Esophagus squamous epithelium (tissue), 5 donors: ENCODE measurements around the gene FDX1. TPM values are rescaled to one million over a fixed set of nuclear protein-coding genes. Genes with fewer than 3 reads are reported as not detected.
"Not testable (repeated sequence)": the region's sequence is repeated elsewhere in the genome, so short reads cannot be mapped to it uniquely, and the experiment has no call there.

Experiments
- DNase-seq: peaks from one replicate; lab custom pipeline; 2025; lab: John Stamatoyannopoulos, UW
- H3K27ac ChIP-seq, 4 donors: fragments of 200-600 bp; sonication (generic); one replicate each; pipeline ENCODE4 v1.5.1; 2016 to 2019; ENCODE audit warnings: mild to moderate bottlenecking in 1 of 4
- H3K27me3 ChIP-seq, 4 donors: fragments of 200-600 bp; sonication (generic); 1 replicate in 3 of 4; 2 replicates in 1 of 4; pipeline versions ENCODE4 v1.5.1 to v1.6.0; 2017 to 2021; ENCODE audit warnings: antibody characterized with exemption in 1 of 4
- H3K36me3 ChIP-seq, 3 donors: fragments of 200-600 bp; sonication (generic); one replicate each; pipeline ENCODE4 v1.5.1; 2016 to 2019
- H3K4me1 ChIP-seq, 3 donors: fragments of 200-600 bp; sonication (generic); one replicate each; pipeline ENCODE4 v1.5.1; 2017 to 2019
- H3K4me3 ChIP-seq, 4 donors: fragments of 200-600 bp; sonication (generic); 1 replicate in 3 of 4; 2 replicates in 1 of 4; pipeline ENCODE4 v1.5.1; 2016 to 2019; ENCODE audit warnings: mild to moderate bottlenecking in 2 of 4, moderate library complexity in 1 of 4
- H3K9me3 ChIP-seq, 3 donors: fragments of 200-600 bp; sonication (generic); one replicate each; pipeline ENCODE4 v1.5.1; 2016 to 2019
- POLR2A ChIP-seq, 4 donors: fragments of 450-650 bp; IDR thresholded peaks; one replicate each; pipeline ENCODE4 v1.6.1; 2017; ENCODE audit warnings: antibody characterized with exemption in 4 of 4, mild to moderate bottlenecking in 4 of 4, moderate library complexity in 3 of 4
- WGBS, 2 donors: methylation state at CpG; one replicate each; pipeline ENCODE4 v1.1.5; 2018; 5-methylcytosine and 5-hydroxymethylcytosine counted together
- intact Hi-C: fragments of 100-400 bp; cut with DNase I; formaldehyde crosslinking; loops from one replicate; pipeline ENCODE4 v1.15.0; 2022
- total RNA-seq, 4 donors: library from RNA; depleted of rRNA; stranded (reverse); fragments of >200 nt; gene quantifications; one replicate each; pipeline ENCODE4 v1.1.0, GENCODE V29; 2016
- TF ChIP-seq, protein P1 (sequence below), 6 experiments: fragments of 450-650 bp in 4 of 6; fragments of 200-600 bp in 2 of 6; sonication (generic) in 2 of 6; IDR thresholded peaks; one replicate each; pipeline ENCODE4 v1.5.1; 2016 to 2019; ENCODE audit warnings: antibody characterized with exemption in 6 of 6, mild to moderate bottlenecking in 4 of 6, moderate library complexity in 4 of 6
- donor health status: DM: yes; HTN: yes; CAD: no.

Gene FDX1, protein sequence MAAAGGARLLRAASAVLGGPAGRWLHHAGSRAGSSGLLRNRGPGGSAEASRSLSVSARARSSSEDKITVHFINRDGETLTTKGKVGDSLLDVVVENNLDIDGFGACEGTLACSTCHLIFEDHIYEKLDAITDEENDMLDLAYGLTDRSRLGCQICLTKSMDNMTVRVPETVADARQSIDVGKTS
- 10 to 100 TPM; 13.7 to 22.2 (median 17.5) TPM for total RNA-seq

DNA sequence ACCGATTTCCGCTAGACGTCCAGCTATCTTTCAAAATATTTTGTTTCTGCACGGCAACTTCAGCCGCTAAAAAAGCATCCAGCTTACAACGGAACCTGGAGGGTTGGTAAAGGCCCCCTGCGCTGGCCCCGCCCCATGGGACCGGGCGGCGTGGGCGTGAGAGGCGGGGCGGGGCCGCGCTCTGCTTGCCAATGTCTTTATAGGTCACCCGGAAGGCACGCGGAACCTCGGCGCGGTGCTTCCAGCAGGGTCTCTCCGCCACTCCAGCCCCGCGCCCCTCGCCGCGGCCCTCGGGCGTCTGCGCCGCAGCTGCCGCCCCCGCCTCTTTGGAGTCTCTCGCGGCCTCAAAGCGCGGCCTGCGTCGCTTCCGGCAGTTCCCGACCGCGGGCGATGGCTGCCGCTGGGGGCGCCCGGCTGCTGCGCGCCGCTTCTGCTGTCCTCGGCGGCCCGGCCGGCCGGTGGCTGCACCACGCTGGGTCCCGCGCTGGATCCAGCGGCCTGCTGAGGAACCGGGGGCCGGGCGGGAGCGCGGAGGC is at the start of gene FDX1:
Gene FDX1, plus strand, starts transcription at position 218 of the 536 bp plus-strand sequence. Its CDS starts 173 bp downstream, at position 391.
- TF ChIP-seq, protein P1, sequence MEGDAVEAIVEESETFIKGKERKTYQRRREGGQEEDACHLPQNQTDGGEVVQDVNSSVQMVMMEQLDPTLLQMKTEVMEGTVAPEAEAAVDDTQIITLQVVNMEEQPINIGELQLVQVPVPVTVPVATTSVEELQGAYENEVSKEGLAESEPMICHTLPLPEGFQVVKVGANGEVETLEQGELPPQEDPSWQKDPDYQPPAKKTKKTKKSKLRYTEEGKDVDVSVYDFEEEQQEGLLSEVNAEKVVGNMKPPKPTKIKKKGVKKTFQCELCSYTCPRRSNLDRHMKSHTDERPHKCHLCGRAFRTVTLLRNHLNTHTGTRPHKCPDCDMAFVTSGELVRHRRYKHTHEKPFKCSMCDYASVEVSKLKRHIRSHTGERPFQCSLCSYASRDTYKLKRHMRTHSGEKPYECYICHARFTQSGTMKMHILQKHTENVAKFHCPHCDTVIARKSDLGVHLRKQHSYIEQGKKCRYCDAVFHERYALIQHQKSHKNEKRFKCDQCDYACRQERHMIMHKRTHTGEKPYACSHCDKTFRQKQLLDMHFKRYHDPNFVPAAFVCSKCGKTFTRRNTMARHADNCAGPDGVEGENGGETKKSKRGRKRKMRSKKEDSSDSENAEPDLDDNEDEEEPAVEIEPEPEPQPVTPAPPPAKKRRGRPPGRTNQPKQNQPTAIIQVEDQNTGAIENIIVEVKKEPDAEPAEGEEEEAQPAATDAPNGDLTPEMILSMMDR (IDR thresholded peaks at IDR 0.05): peak; percentile 25 to 88 (median 68)
- peak in 2 of 4 donors; percentile 70 to 74 for TF ChIP-seq POLR2A (IDR thresholded peaks at IDR 0.05)
- intact Hi-C loops: loop anchor here (5.0 kb wide), 1 partner anchor 232 kb away; no protein-coding TSS in a partner anchor
- peak within 1 kb of the TSS; percentile 75 to 90 (median 84) for H3K4me3 ChIP-seq
- no peaks in the 10 kb centered on the region for H3K27me3 ChIP-seq
- H3K4me1 ChIP-seq: peaks cover 14 to 50% (median 19%) of the 10 kb centered on the region in 3 donors
- DNase-seq: no peak
- 0 to 2% methylated on average over 6 to 16 of the region's 65 CpGs for WGBS, 2 donors
- H3K9me3 ChIP-seq: no peaks in the 10 kb centered on the region
- H3K27ac ChIP-seq: peak within 1 kb of the TSS; percentile 93 to 96 (median 94)
- H3K36me3 ChIP-seq: no peaks in the 10 kb centered on the region

DNA sequence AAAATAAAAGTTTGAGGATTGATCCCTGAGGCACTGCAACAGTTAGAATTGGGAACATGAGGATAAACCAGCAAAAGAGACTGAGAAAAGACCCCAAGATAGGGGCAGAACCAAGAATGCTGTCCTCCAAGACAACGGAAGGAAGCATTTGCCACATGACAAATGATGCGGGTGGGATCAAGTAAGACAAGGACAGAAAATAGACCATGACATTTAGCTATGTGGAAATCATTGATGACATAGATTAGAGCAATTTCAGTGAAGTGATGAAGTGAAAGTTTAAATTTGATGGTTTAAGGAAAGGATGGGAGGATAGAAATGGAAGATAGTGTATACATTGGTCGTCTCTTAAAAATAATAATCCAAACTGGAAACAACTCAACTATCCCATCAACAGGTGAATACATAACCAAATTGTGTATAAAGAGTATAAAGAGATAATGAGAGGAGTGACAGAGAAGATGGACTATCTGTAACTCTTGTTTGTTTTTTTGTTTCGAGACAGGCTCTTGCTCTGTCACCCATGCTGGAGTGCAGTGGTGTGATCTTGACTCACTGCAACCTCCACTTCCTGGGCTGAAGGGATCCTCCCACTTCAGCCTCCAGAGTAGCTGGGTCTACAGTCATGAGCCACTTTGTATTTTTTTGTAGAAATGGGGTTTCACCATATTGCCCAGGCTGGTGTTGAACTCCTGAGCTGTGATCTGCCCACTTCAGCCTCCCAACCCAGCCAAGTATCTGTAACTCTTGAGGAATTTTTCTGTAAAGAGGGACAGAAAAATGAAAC is 48.7 kb upstream of the FDX1 start:
- DNase-seq: no peak
- Histone ChIP-seq H3K4me1 (peaks cover 0 to 14% (median 8%) of the 10 kb centered on the region in 3 donors), H3K36me3 (no peaks in the 10 kb centered on the region), H3K4me3 (no peak overlapping the region), H3K9me3 (no peaks in the 10 kb centered on the region), H3K27ac (no peak overlapping the region), H3K27me3 (no peaks in the 10 kb centered on the region)
- intact Hi-C loops: no loop called here
- WGBS, 2 donors: 83 to 86% methylated on average over 4 of the region's 4 CpGs
- no peak for TF ChIP-seq POLR2A (IDR thresholded peaks at IDR 0.05)
- TF ChIP-seq, protein P1 (IDR thresholded peaks at IDR 0.05): no peak

DNA sequence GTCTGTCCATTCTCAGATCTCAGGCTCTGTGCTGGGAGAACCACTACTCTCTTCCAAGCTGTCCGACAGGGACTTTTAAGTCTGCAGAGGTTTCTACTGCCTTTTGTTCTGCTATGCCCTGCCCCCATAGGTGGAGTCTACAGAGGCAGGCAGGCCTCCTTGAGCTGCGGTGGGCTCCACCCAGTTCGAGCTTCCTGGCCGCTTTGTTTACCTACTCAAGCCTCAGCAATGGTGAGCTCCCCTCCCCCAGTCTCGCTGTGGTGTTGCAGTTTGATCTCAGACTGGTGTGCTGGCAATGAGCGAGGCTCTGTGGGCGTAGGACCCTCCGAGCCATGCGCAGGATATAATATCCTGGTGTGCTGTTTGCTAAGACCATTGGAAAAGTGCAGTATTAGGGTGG is 41.5 kb upstream of the FDX1 start:
- intact Hi-C loops, H3K4me1 ChIP-seq, H3K27me3 ChIP-seq, DNase-seq, H3K36me3 ChIP-seq, H3K9me3 ChIP-seq, H3K27ac ChIP-seq, H3K4me3 ChIP-seq: not testable (repeated sequence)
- 52 to 71% methylated on average over 4 to 8 of the region's 9 CpGs for WGBS, 2 donors

DNA sequence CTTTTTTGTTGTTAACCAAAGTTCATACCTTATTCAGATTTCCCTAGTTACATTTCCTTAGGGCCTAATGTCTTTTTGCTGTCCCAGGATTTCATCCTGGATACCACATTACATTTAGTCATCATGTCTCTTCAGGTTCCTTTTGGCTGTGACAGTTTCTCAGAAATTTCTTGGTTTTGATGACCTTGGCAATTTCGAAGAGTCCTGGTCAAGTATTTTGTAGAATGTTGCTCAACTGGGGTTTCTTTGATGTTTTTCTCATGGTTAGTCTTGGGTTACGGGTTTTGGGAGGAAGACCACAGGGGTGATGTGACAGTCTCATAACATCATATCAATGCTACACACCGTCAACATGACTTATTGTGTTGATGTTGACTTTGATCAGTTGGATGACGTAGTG is 39.8 kb upstream of the FDX1 start:
- no peak overlapping the region for H3K27ac ChIP-seq
- no peaks in the 10 kb centered on the region for H3K4me1 ChIP-seq
- no peak overlapping the region for H3K4me3 ChIP-seq
- intact Hi-C loops: no loop called here
- TF ChIP-seq, protein P1 (IDR thresholded peaks at IDR 0.05): no peak
- no peak for TF ChIP-seq POLR2A (IDR thresholded peaks at IDR 0.05)
- DNase-seq: no peak
- no peaks in the 10 kb centered on the region for H3K36me3 ChIP-seq
- WGBS, 2 donors: 74 to 77% methylated on average over 4 of the region's 4 CpGs
- no peaks in the 10 kb centered on the region for H3K9me3 ChIP-seq
- no peaks in the 10 kb centered on the region for H3K27me3 ChIP-seq

DNA sequence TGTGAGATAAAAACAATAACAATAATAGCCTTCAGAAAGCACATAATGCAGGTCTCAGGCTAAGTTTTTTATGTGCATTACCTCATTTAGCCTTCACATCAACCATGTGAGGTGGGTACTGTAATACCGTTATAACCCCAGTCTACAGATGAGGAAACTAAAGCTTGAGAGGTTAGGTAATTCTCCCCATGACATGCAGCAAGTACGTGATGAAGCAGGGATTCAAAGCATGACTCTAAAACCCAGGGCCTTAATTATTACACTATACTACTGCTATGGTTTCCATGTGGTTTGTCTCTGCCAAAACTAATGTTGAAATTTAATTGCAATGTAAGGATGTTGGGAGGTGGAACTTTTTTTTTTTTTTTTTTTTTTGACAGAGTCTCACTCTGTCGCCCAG is 37.7 kb upstream of the FDX1 start:
- intact Hi-C loops: no loop called here
- H3K27me3 ChIP-seq: no peaks in the 10 kb centered on the region
- TF ChIP-seq POLR2A (IDR thresholded peaks at IDR 0.05): no peak
- TF ChIP-seq, protein P1 (IDR thresholded peaks at IDR 0.05): no peak
- H3K36me3 ChIP-seq: no peaks in the 10 kb centered on the region
- no peak for DNase-seq
- H3K9me3 ChIP-seq: no peaks in the 10 kb centered on the region
- H3K4me1 ChIP-seq: no peaks in the 10 kb centered on the region
- H3K27ac ChIP-seq: no peak overlapping the region
- no peak overlapping the region for H3K4me3 ChIP-seq
- WGBS, 2 donors: 85 to 86% methylated on average over 3 of the region's 3 CpGs

DNA sequence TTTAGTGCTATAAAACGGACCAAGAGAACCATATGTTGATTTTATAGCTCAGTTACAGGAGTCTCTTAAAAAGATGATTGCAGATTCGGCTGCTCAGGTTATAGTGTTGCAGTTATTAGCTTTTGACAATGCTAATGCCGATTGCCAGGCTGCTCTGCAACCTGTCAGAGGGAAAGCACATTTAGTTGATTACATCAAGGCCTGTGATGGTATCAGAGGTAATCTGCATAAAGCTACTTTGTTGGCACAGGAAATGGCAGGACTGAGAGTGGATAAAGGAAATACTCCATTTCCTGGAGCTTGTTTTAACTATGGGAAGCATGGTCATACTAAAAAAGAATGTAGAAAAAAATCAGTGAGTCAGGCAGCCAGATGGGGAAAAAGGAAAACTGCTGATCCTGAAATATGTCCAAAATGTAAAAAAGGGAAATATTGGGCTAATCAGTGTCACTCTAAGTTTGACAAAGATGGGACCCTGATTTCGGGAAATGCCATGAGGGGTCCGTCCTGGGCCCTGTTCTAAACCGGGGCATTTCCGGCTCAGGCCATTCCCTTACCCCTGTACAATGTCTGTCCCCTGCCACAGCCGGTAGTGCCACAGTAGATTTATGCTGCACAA is 32.0 kb upstream of the FDX1 start:
- intact Hi-C loops, H3K9me3 ChIP-seq, DNase-seq, H3K36me3 ChIP-seq, H3K4me1 ChIP-seq, H3K27me3 ChIP-seq, H3K4me3 ChIP-seq, H3K27ac ChIP-seq: not testable (repeated sequence)
- 68 to 74% methylated on average over 7 to 8 of the region's 8 CpGs for WGBS, 2 donors

DNA sequence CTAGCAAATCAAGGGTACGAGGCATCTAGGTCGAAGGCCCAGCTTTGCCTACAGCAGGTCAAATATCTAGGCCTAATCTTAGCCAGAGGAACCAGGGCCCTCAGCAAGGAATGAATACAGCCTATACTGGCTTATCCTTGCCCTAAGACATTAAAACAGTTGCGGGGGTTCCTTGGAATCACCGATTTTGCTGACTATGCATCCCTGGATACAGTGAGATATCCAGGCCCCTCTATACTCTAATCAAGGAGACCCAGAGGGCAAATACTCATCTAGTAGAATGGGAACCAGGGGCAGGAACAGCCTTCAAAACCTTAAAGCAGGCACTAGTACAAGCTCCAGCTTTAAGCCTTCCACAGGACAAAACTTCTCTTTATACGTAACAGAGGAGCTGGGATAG is 26.2 kb upstream of the FDX1 start:
- H3K9me3 ChIP-seq, H3K4me3 ChIP-seq, intact Hi-C loops, H3K36me3 ChIP-seq, DNase-seq, H3K27ac ChIP-seq, H3K27me3 ChIP-seq, H3K4me1 ChIP-seq: not testable (repeated sequence)
- 86 to 90% methylated on average over 3 to 4 of the region's 5 CpGs for WGBS, 2 donors

DNA sequence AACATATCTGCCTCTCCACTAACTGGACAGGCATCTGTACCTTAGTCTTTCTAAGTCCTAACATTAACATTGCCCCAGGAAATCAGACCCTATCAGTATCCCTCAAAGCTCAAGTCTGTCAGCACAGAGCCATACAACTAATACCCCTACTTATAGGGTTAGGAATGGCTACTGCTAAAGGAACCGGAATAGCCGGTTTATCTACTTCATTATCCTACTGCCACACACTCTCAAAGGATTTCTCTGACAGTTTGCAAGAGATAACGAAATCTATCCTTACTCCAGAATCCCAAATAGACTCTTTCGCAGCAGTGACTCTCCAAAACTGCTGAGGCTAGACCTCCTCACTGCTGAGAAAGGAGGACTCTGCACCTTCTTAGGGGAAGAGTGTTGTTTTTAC is 24.1 kb upstream of the FDX1 start:
- H3K9me3 ChIP-seq, H3K27me3 ChIP-seq, H3K36me3 ChIP-seq, H3K27ac ChIP-seq, intact Hi-C loops, H3K4me1 ChIP-seq, H3K4me3 ChIP-seq, DNase-seq: not testable (repeated sequence)
- WGBS, 2 donors: 43 to 52% methylated on average over 4 of the region's 4 CpGs
